Fibroblast of lung (primary cell): Measurements from ENCODE around the gene ULK3. TPM values are rescaled to one million over a fixed set of nuclear protein-coding genes. Genes with fewer than 3 reads are reported as not detected.

Experiments
- DNase-seq, 2 donors: peaks; one replicate each; pipeline versions ENCODE4 v3.0.0 to v3.0.0-alpha.2; 2010; ENCODE audit warnings: low read depth in 2 of 2
- H2AFZ ChIP-seq: 2 replicates; pipeline ENCODE4 v1.5.1; 2012; ENCODE audit warnings: low read length, control low read depth, inconsistent platforms
- H3K27ac ChIP-seq: 2 replicates; pipeline ENCODE4 v1.5.1; 2011; ENCODE audit warnings: low read length, control low read depth; ENCODE audit not compliant: insufficient read depth
- H3K27me3 ChIP-seq: 2 replicates; pipeline ENCODE4 v1.5.1; 2011; ENCODE audit warnings: mild to moderate bottlenecking, low read length; ENCODE audit not compliant: control insufficient read depth, insufficient read depth
- H3K36me3 ChIP-seq: 2 replicates; pipeline ENCODE4 v1.5.1; 2011; ENCODE audit warnings: low read length; ENCODE audit not compliant: control insufficient read depth, insufficient read depth
- H3K4me1 ChIP-seq: 2 replicates; pipeline ENCODE4 v1.5.1; 2011; ENCODE audit warnings: low read length; ENCODE audit not compliant: control insufficient read depth, insufficient read depth; ENCODE audit errors: extremely low read depth
- H3K4me2 ChIP-seq: 2 replicates; pipeline ENCODE4 v1.5.1; 2011; ENCODE audit warnings: low read length, control low read depth; ENCODE audit not compliant: insufficient read depth; ENCODE audit errors: extremely low read depth
- H3K4me3 ChIP-seq, 4 experiments: fragments of 200-600 bp in 1 of 4; sonication (generic) in 1 of 4; replicated peaks in 1 of 4; 2 replicates each; pipeline ENCODE4 v1.5.1; 2011 to 2016; ENCODE audit warnings: low read length in 4 of 4, low read depth in 3 of 4, mild to moderate bottlenecking in 3 of 4, control low read depth in 2 of 4, inconsistent platforms in 1 of 4, mixed read lengths in 1 of 4; ENCODE audit not compliant: insufficient read depth in 1 of 4; ENCODE audit errors: control extremely low read depth in 1 of 4
- H3K79me2 ChIP-seq: 2 replicates; pipeline ENCODE4 v1.5.1; 2012; ENCODE audit warnings: mild to moderate bottlenecking, low read length, inconsistent platforms; ENCODE audit not compliant: control insufficient read depth, insufficient read depth
- H3K9ac ChIP-seq: 2 replicates; pipeline ENCODE4 v1.5.1; 2011; ENCODE audit warnings: mild to moderate bottlenecking, low read length, control low read depth; ENCODE audit not compliant: insufficient read depth
- H3K9me3 ChIP-seq: 2 replicates; pipeline ENCODE4 v1.5.1; 2012; ENCODE audit warnings: low read depth, low read length; ENCODE audit not compliant: control insufficient read depth, insufficient read depth
- H4K20me1 ChIP-seq: 2 replicates; pipeline ENCODE4 v1.5.1; 2011; ENCODE audit warnings: low read length; ENCODE audit not compliant: control insufficient read depth, insufficient read depth; ENCODE audit errors: extremely low read depth
- CTCF ChIP-seq, 2 donors: IDR thresholded peaks in 1 of 2; conservative IDR thresholded peaks in 1 of 2; 1 replicate in 1 of 2; 2 replicates in 1 of 2; pipeline ENCODE4 v1.5.1; 2011 to 2012; ENCODE audit warnings: low read length in 2 of 2, control low read depth in 1 of 2, inconsistent platforms in 1 of 2, low read depth in 1 of 2, mild to moderate bottlenecking in 1 of 2
- EZH2 ChIP-seq: IDR thresholded peaks from 2 replicates; pipeline ENCODE4 v1.5.1; 2012; ENCODE audit warnings: low read length, control low read depth, mild to moderate bottlenecking; ENCODE audit errors: missing control alignments
- polyA minus RNA-seq: library from RNA; depleted of rRNA, polyadenylated mRNA; stranded (reverse); fragments of >200 nt; gene quantifications from 2 replicates; pipeline ENCODE4 v1.2.3, GENCODE V29; 2011; ENCODE audit warnings: low replicate concordance
- polyA plus RNA-seq, 2 donors: library from polyadenylated mRNA; depleted of rRNA in 1 of 2; stranded (reverse) in 1 of 2; unstranded in 1 of 2; fragments of >200 nt; gene quantifications; 2 replicates each; pipeline ENCODE4 v1.2.1, GENCODE V29; 2011 to 2012; ENCODE audit warnings: missing spikeins in 1 of 2
- total RNA-seq: library from RNA; depleted of rRNA; stranded (reverse); fragments of >200 nt; gene quantifications from 2 replicates; pipeline ENCODE4 v1.2.1, GENCODE V29; 2014

Gene ULK3
- 8.8 and 11.8 TPM in 2 replicates for total RNA-seq
- 11.4 and 14.6 TPM in 2 replicates for polyA plus RNA-seq
- 8.5 and 24.2 TPM in 2 replicates for polyA plus RNA-seq (2012)
- 16.7 and 51.2 TPM in 2 replicates for polyA minus RNA-seq

- DNase-seq, result peak; percentile 79 to 84
- Histone ChIP-seq H3K27me3 (no peaks in the 10 kb centered on the region), H3K4me2 (peak within 1 kb of the TSS; percentile 99), H3K4me1 (peaks cover 7% of the 10 kb centered on the region), H3K9ac (peak within 1 kb of the TSS; percentile 75), H3K36me3 (peaks cover 5% of the 10 kb centered on the region), H4K20me1 (no peaks in the 10 kb centered on the region), H2AFZ (peak within 1 kb of the TSS; percentile 87), H3K27ac (peak within 1 kb of the TSS; percentile 81), H3K9me3 (no peaks in the 10 kb centered on the region), H3K79me2 (no peaks in the 10 kb centered on the region), H3K4me3 (peak within 1 kb of the TSS; percentile 81 to 93 (median 86))
- peak in 1 of 2 donors; percentile 38 for TF ChIP-seq CTCF (conservative IDR thresholded peaks at IDR 0.05 in 1 of 2, IDR thresholded peaks at IDR 0.05 in 1 of 2; ENCODE audit: low read depth in 1 of 2, low read length in 2 of 2)
- TF ChIP-seq EZH2, result no peak
Measured at GRCh38 chr15:74842581-74843444, at the start of gene ULK3. Gene ULK3, minus strand, starts transcription at chr15:74843156. Its CDS starts 51 bp downstream, at chr15:74843105.

DNA sequence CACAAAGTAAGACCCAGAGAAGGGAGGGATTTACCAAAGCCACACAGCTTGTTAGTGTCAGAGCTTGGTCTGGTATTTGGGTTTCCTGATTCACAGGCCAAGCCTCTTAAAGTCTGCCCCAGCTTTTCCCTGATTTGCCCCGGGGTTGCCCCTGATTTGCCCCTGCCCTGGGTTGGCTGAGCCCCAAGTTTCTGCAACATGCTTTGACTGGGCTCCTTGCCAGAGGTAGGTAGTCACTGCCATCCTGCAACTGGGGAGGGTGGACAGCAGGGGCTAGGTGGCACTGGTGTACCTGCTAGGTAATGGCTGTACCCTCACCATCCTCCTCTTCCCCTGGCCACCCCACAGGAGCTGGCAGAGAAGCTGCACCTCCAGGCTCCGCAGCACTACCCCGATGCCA, 49.4 kb upstream of the ULK3 start:
- Histone ChIP-seq H3K9me3 (no peaks in the 10 kb centered on the region), H3K4me1 (peaks cover 4% of the 10 kb centered on the region), H3K79me2 (peaks cover 4% of the 10 kb centered on the region), H4K20me1 (no peaks in the 10 kb centered on the region), H3K9ac (no peak overlapping the region), H3K27me3 (no peaks in the 10 kb centered on the region), H3K4me2 (no peak overlapping the region), H3K27ac (no peak overlapping the region), H3K36me3 (peaks cover 17% of the 10 kb centered on the region), H3K4me3 (no peak overlapping the region), H2AFZ (no peak overlapping the region)
- DNase-seq, result no peak
- TF ChIP-seq CTCF (conservative IDR thresholded peaks at IDR 0.05 in 1 of 2, IDR thresholded peaks at IDR 0.05 in 1 of 2; ENCODE audit: low read depth in 1 of 2, low read length in 2 of 2) (no peak), EZH2 (no peak)

DNA sequence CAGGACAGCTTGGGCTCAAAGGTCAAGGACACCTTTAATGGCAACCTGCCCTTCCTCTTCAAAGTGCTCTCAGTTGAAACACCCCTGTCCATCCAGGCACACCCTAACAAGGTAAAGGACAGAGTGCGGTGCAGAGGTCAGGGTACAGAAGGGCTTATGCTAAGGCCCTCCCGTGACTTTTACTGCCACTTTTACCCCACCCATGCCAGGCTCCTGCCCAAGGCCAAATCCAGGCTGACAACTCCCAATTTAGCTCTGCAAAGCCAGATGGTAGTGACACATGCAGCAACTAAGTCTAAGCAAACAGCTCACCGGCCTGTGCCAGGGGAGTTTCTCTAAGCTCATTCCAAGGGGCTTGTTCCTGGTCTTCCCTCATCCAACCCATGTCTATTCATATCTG, 48.5 kb upstream of the ULK3 start:
- Histone ChIP-seq H3K36me3 (peaks cover 11% of the 10 kb centered on the region), H4K20me1 (no peaks in the 10 kb centered on the region), H3K9ac (no peak overlapping the region), H3K27me3 (no peaks in the 10 kb centered on the region), H3K9me3 (no peaks in the 10 kb centered on the region), H3K4me2 (no peak overlapping the region), H3K79me2 (peaks cover 4% of the 10 kb centered on the region), H3K27ac (no peak overlapping the region), H3K4me1 (peaks cover 4% of the 10 kb centered on the region), H3K4me3 (no peak overlapping the region), H2AFZ (no peak overlapping the region)
- no peak for DNase-seq
- TF ChIP-seq CTCF (conservative IDR thresholded peaks at IDR 0.05 in 1 of 2, IDR thresholded peaks at IDR 0.05 in 1 of 2; ENCODE audit: low read depth in 1 of 2, low read length in 2 of 2) (no peak), EZH2 (no peak)
